ENCODE data around the gene CTSH. TPM values are rescaled to one million over a fixed set of nuclear protein-coding genes. Genes with fewer than 3 reads are reported as not detected.
"Not testable (repeated sequence)": the region's sequence is repeated elsewhere in the genome, so short reads cannot be mapped to it uniquely, and the experiment has no call there.

The CTSH gene
- total RNA-seq, 3 donors from 2014 or later = 6.6 to 23.7 (median 16.4) TPM

DNA sequence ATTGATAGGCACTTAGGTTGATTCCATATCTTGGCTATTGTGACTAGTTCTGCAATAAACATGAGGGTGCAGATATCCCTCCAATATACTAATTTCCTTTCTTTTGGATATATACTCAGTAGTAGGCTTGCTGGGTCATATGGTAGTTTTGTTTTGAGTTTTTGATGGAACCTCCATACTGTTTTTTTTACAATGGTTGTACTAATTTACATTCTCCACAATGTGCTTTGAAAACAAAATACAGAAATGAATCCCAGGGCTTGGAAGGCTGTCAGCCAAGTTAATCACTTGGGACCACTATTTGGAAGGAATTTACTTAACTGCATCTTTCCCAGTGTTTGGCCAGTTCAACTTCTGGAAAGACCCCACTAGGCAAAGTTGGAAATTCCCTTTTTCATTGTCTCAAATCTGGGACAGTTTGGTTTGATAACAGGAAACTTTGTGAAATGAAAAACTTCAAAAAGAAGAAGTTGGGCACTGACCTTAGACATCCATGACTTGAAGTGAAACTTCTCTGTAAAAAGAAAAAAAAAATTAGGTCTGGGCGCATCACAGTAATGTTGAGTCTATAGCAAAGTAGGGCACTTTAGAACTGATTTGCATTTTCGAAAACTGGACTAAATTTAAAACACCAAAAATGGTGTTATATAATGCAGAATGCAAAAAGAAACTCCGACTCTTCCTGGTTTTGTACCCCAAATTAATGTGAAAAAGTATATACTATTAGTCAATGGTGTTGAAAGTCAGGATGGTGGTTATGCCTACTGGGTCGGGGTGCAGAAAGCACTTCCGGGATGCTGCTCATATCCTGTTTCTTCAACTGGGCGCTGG is 6.0 kb downstream of the CTSH start:
- ATAC-seq = peak in 1 of 2 donors; percentile 67
- H3K4me1 Mint-ChIP-seq (ENCODE audit: low read depth) = peaks cover 26% of the 10 kb centered on the region

DNA sequence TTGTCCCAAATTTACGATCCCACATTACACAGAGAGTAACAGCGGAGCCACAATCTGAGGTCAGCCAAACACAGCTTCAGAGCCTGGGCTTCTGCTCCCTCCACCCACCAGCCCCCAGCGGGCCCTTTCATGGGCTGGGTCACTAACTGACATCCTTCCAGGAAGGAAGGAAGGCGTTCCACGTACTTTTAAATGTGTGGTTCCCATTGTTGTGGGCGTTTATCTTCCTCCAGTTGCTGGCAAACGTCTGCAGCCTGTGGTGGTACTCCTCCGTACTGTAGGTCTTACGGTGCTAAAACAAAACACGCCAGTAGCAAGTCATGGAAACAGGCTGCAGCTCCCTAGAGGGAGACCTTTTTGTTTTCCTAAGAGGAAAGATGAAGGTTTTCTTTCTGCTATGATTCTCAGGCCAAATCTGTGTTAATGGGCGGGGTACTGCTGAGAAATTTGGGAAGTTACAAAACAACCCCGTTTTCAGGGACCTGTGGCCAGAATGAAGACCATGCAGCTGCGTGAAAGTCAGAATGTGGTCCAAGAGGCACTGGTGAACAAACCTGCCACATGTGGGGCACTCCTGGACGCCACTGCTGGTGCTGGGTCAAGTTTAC is 7.6 kb downstream of the CTSH start:
- peaks cover 7% of the 10 kb centered on the region for H3K36me3 Mint-ChIP-seq (ENCODE audit: insufficient read depth)
- DNase-seq (no peak), ATAC-seq (no peak)
- peaks cover 26% of the 10 kb centered on the region for H3K4me1 Mint-ChIP-seq (ENCODE audit: low read depth)
- H3K4me3 Mint-ChIP-seq = no peak overlapping the region
- H3K27me3 Mint-ChIP-seq (ENCODE audit: low read depth) = peaks cover 9% of the 10 kb centered on the region
- no peaks in the 10 kb centered on the region for H3K9me3 Mint-ChIP-seq

More for the DNA sequence above, 6.0 kb downstream of the CTSH start:
- Mint-ChIP-seq H3K4me3 (peak overlapping the region; percentile 53), H3K9me3 (no peaks in the 10 kb centered on the region), H3K27me3 (ENCODE audit: low read depth) (peaks cover 9% of the 10 kb centered on the region), H3K36me3 (ENCODE audit: insufficient read depth) (peaks cover 7% of the 10 kb centered on the region)
- no peak for DNase-seq

DNA sequence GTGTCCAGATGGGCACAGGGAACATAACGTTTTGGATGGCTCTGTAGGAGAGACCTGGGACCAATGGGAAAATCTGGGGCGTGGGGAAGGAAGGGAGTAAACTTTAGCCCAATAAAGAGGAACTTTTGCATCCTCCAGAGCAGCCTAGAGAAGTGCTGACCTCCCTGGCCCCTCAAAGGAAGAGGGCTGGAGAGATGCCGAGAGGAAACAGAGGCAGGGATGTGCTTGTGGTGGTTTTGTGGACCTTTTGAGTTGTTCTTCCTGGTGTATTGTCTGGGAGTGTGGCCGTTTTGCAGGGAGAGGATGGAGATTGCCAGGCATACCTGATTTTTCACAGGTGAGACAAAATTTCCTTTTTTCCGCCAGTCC is 10.2 kb downstream of the CTSH start:
- no peak for ATAC-seq
- no peak overlapping the region for H3K4me3 Mint-ChIP-seq
- no peak for DNase-seq
- H3K9me3 Mint-ChIP-seq = no peaks in the 10 kb centered on the region
- peaks cover 8% of the 10 kb centered on the region for H3K27me3 Mint-ChIP-seq (ENCODE audit: low read depth)
- peaks cover 24% of the 10 kb centered on the region for H3K4me1 Mint-ChIP-seq (ENCODE audit: low read depth)
- peaks cover 7% of the 10 kb centered on the region for H3K36me3 Mint-ChIP-seq (ENCODE audit: insufficient read depth)

DNA sequence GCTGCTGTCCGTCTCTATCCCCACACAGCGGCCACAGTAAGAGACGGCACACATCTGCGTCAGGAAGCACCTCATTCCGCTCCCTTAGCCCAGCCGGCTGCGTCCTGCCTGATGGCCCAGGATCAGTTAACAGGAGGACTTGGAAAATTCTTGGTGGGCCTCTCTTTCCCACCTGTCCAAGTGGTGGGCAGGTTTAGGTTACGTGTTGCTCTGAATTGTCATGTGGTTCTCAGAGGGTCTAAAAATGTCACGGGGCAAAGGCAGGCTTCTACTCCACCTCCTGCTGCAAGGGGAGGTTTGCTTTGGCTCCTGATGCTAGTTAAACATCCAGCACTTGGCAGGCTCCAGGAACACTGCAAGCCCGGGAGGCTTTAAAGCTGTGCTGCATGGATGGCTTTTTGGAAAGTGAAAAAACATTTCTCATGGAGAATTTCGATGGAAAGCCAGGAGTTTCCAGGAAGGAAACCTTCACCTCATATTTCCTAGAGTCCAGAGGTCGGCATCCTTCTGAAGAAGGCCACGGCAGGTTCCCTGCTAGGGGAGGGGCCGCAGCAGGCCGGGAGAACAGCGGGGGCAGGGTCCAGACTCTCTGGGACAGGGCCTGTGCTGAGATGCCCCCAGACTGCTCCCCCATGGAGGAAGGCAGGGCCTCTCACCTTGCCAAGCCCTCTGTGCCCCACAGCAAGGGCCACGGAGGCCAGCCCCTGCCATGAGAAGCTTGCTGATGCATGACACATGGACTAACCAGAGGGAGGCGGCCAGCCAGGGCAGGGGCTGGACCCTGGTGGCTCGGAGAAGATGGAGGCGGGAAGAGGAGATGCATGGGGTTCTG is 10.8 kb downstream of the CTSH start:
- Mint-ChIP-seq H3K36me3 (ENCODE audit: insufficient read depth) (peaks cover 7% of the 10 kb centered on the region), H3K9me3 (no peaks in the 10 kb centered on the region), H3K4me3 (no peak overlapping the region), H3K27me3 (ENCODE audit: low read depth) (peaks cover 8% of the 10 kb centered on the region), H3K4me1 (ENCODE audit: low read depth) (peaks cover 18% of the 10 kb centered on the region)
- no peak for DNase-seq
- no peak for ATAC-seq

DNA sequence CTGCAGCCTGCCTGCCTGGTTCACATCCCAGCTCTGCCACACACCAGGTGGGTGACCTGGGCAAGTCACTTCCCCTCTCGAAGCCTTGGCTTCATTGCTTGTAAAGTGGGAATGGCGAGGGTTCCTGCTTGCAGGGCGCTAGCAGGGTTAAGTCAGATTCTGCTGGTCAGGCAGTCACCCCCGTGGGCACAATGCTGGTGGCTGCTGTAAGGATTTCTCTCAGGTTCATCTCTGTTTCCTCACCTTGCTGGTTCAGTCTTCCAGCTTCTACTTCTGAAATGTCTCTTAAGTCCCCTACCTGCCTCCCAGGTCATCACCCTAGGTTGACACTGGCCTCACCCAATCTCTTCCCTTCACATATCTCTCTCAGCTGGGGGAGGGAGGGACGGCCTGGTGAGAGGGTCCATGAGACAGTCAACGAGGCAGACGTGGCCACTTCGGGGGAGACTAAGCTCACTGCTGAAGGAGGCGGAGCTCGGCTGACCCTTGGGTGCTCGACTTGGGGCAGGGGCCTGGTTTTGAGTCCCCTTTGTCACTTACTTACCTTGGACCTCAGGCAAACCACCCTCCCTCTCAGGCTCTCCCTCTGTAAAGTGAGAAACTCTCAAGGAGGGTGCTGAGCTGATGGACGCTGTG is 11.5 kb downstream of the CTSH start:
- DNase-seq (no peak), ATAC-seq (no peak)
- Mint-ChIP-seq H3K4me1 (ENCODE audit: low read depth) (peaks cover 11% of the 10 kb centered on the region), H3K36me3 (ENCODE audit: insufficient read depth) (peaks cover 5% of the 10 kb centered on the region), H3K27me3 (ENCODE audit: low read depth) (peaks cover 6% of the 10 kb centered on the region), H3K4me3 (no peak overlapping the region), H3K9me3 (no peaks in the 10 kb centered on the region)

DNA sequence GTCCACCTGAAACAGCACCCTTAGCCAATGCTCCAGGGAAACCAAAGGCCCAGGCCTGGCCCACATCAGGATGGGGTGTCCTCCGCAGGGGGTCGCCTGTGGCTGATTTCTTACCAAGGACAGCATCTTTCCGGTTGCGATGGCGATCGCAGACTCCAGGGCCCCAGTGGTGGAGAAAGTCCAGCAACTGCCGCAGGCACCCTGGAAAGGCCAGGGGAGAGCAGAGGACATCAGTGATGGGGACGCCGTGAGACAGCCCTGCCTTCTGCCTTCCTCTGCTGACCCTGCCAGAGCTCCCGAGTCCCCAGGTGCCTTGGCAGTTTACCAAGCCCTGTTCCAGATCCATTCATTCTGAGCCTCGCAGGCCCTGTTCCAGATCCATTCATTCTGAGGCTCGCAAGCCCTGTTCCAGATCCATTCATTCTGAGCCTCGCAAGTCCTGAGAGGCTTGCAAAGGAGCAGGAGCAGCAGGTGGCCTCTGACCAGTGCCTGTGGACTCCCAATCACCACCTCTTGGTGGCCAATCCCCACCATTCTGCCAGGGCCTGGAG is 12.5 kb downstream of the CTSH start:
- Mint-ChIP-seq H3K36me3 (ENCODE audit: insufficient read depth) (peaks cover 4% of the 10 kb centered on the region), H3K4me3 (no peak overlapping the region), H3K27me3 (ENCODE audit: low read depth) (peaks cover 5% of the 10 kb centered on the region), H3K4me1 (ENCODE audit: low read depth) (peaks cover 7% of the 10 kb centered on the region), H3K9me3 (no peaks in the 10 kb centered on the region)
- DNase-seq (no peak), ATAC-seq (no peak)

DNA sequence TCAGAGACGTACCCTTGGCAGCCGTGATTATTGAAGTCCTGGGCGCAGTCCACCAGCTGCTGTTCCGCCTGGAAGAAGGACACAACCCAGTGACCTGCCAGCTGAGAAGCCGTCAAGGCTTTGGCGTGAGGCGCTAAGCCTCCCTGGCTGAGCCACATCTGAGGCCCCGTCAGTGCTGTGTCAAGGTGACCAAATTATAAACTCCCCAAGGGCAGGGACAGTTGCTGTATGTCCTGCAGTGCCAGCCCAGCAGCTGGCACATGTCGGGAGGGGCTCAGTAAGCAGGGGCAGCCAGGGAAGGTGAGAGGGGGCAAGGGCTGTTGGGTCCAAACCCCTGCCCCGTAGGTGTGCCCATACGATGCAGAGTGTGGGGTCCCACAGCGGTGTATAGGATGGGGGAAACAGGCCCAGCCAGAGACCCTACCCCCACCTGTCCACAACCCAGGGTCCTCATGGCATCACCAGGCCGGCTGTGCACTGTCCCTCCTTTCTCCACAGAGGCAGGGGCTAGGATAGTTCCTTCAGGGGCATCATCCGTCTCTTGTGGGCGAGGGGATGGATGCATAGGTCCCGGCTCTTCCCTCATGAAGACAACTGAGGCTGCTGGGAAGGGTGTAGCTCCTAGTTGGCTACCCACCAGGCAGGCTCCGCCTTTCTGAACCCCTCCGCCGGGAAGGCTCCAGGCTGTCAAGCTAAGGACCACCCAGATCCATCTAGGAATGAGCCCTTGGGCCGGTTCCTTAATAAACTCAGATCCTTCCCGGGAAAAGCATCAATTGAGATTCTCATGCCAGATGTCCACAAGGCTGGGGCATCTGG is 13.2 kb downstream of the CTSH start:
- Mint-ChIP-seq H3K9me3 (no peaks in the 10 kb centered on the region), H3K27me3 (ENCODE audit: low read depth) (peaks cover 5% of the 10 kb centered on the region), H3K4me1 (ENCODE audit: low read depth) (no peaks in the 10 kb centered on the region), H3K4me3 (no peak overlapping the region), H3K36me3 (ENCODE audit: insufficient read depth) (peaks cover 4% of the 10 kb centered on the region)
- DNase-seq (no peak), ATAC-seq (no peak)

DNA sequence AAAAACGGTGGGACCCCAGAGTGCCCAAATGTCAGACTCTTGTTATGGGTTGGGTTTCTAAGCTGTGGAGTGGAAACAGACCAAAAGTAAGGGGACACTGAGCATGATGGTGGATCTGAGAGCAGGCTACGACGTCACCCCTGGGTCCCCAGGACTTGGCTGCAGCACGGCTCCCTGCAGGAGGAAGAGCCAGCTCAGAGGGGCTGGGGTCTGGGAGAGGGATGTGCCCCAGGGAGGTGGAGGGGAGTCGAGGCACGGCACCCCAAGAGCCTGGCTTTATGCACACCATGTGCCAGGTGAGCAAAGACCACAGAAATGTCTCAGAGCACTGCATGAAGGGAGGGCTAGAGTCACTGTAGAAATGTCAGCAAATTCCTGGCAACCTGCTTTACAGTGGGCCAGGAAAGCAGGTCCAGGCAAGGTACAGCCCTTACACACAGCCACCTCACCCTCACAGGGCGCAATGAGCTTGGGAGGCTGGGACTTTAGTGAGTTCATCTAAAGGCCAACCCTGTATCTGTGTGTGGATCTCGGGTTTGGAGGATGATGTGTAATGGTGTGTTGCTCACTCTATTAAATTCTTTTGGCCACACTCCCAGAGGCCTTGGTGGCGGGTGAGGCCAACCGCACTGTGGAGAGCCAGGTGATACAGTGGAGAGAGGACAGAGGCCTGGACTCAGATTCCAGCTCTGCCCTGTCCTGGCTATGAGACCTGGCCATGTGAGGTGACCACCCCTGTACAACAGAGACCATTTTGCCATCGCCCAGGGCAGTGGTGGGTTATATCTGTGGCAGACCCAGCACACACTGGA is 14.1 kb downstream of the CTSH start:
- ATAC-seq (no peak), DNase-seq (no peak)
- peaks cover 4% of the 10 kb centered on the region for H3K36me3 Mint-ChIP-seq (ENCODE audit: insufficient read depth)
- no peak overlapping the region for H3K4me3 Mint-ChIP-seq
- H3K9me3 Mint-ChIP-seq = no peaks in the 10 kb centered on the region
- no peaks in the 10 kb centered on the region for H3K4me1 Mint-ChIP-seq (ENCODE audit: low read depth)
- peaks cover 5% of the 10 kb centered on the region for H3K27me3 Mint-ChIP-seq (ENCODE audit: low read depth)

DNA sequence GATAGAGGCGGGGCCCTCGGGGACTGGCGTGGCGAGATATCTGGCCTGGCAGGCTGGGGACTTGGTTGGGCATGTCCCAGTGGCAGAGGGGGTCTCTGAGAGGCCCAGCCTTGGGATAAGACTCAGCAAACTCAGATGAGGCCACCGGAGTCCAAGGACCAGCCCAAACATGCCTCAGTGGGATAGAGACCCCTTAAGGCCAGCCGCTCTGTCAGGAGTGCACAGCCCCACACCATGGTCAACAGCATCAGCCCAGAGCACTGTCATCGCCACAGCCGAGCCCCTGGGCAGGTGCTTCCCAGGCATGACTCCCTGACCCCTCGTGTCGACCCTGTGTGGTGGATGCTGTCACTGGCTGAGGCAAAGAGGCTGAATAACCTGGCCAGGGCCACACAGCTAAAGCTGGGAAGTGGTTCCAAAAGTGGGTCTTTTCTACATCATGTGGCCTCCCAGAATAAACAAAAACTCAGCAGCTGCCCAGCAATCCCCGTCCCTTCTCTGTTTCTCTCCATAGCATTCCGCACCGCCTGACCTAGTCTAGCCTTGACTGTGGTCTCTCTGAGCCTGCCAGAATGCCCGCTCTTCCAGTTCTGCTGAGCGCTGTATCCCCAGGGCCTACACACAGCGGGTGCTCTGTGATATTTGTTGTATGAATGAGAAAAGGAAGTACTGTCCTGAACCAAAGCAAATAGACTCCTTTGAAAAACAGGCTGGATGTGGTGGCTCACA is 15.1 kb downstream of the CTSH start:
- H3K4me3 Mint-ChIP-seq = no peak overlapping the region
- H3K27me3 Mint-ChIP-seq (ENCODE audit: low read depth) = peaks cover 4% of the 10 kb centered on the region
- DNase-seq (no peak), ATAC-seq (no peak)
- no peaks in the 10 kb centered on the region for H3K9me3 Mint-ChIP-seq
- no peaks in the 10 kb centered on the region for H3K4me1 Mint-ChIP-seq (ENCODE audit: low read depth)
- H3K36me3 Mint-ChIP-seq (ENCODE audit: insufficient read depth) = peaks cover 4% of the 10 kb centered on the region

DNA sequence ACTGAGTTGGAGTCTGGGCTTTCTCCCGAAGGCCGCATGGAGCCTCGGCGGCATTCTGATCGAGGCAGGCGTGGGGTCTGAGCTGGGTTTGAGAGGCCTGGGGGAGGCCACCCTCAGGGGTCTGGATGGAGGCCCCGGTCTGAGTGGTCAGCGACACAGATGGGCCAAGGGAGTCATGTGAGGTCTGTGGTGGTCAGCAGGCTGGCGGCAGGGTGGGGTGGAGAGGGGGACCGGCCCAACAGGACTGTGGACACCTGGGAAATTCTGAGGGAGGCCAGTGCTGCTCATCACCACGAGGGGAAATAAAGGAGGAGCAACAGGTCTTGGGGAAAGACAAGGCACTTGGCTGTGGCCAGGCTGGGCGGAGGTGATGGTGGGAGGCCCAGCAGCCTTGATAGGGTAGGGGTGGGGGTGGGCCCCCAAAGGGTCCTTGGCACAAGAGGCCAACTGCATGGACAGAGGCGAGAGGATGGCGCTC is 16.2 kb downstream of the CTSH start:
- no peak overlapping the region for H3K4me3 Mint-ChIP-seq
- H3K4me1 Mint-ChIP-seq (ENCODE audit: low read depth) = no peaks in the 10 kb centered on the region

DNA sequence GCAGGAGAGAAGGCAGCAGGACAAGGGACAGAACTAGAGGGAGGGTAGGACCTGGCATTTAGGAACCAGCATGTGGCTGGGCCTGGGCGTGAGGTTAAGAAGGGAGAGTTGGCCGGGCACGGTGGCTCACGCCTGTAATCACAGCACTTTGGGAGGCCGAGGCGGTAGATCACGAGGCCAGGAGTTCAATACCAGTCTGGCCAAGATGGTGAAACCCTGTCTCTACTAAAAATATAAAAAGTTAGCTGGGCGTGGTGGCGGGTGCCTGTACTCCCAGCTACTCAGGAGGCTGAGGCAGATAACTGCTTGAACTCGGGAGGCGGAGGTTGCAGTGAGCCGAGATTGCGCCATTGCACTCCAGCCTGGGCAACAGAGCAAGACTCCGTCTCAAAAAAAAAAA is 16.7 kb downstream of the CTSH start:
- not testable (repeated sequence) for H3K36me3 Mint-ChIP-seq (ENCODE audit: insufficient read depth); ATAC-seq; H3K9me3 Mint-ChIP-seq; H3K4me3 Mint-ChIP-seq; H3K27me3 Mint-ChIP-seq (ENCODE audit: low read depth); DNase-seq; H3K4me1 Mint-ChIP-seq (ENCODE audit: low read depth)

More for the DNA sequence above, 16.2 kb downstream of the CTSH start:
- H3K9me3 Mint-ChIP-seq = no peaks in the 10 kb centered on the region
- no peaks in the 10 kb centered on the region for H3K36me3 Mint-ChIP-seq (ENCODE audit: insufficient read depth)
- no peak for DNase-seq
- H3K27me3 Mint-ChIP-seq (ENCODE audit: low read depth) = no peaks in the 10 kb centered on the region
- ATAC-seq = no peak

DNA sequence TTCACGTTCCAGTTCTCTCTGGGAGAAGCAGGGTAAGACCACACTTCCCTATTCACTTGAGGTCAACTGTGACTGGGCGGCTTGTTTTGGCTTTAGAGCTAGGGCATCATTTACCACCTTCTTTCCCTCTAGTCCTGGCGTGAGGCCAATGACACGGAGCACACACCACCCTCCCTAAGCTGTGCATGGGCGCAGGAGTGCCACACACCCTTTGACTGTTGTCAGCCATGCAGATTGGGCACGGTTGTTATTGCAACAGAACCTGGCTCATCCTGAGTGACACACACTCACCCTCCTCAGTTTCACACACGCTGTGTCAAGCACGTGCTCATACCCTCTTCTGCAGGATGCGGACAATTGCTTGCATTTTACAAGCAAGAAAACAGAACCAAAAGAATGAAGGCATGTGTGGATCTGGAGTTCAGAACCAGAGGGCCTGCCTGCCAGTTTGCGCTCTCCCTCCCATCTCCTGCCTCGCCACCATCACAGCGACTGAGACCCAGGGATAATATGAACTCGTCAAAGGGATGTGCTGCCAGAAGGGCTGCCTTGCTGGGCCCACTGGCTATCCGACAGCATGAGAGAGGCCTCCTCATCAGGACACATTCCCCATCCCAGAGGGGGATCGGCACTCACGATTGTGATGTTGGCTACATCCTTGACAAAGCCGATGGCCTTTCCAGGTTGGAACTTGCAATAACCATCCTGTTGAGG is 17.6 kb downstream of the CTSH start:
- no peaks in the 10 kb centered on the region for H3K27me3 Mint-ChIP-seq (ENCODE audit: low read depth)
- ATAC-seq (no peak), DNase-seq (no peak)
- peaks cover 7% of the 10 kb centered on the region for H3K36me3 Mint-ChIP-seq (ENCODE audit: insufficient read depth)
- no peaks in the 10 kb centered on the region for H3K9me3 Mint-ChIP-seq
- H3K4me3 Mint-ChIP-seq = no peak overlapping the region
- H3K4me1 Mint-ChIP-seq (ENCODE audit: low read depth) = no peaks in the 10 kb centered on the region

Measured in activated T-cell treated with anti-CD3 and anti-CD28 coated beads, Interleukin-2, amount 50 U/mL, for 4 hours (primary cell).